HUDEP-2 (cell line): ENCODE results near the gene ANKS1A.

Experiments used
- DNase-seq, 76 experiments: peaks; one replicate each; lab custom pipeline; 2025; ENCODE audit not compliant: unreplicated experiment in 76 of 76; lab: John Stamatoyannopoulos, UW

ANKS1A gene

DNA sequence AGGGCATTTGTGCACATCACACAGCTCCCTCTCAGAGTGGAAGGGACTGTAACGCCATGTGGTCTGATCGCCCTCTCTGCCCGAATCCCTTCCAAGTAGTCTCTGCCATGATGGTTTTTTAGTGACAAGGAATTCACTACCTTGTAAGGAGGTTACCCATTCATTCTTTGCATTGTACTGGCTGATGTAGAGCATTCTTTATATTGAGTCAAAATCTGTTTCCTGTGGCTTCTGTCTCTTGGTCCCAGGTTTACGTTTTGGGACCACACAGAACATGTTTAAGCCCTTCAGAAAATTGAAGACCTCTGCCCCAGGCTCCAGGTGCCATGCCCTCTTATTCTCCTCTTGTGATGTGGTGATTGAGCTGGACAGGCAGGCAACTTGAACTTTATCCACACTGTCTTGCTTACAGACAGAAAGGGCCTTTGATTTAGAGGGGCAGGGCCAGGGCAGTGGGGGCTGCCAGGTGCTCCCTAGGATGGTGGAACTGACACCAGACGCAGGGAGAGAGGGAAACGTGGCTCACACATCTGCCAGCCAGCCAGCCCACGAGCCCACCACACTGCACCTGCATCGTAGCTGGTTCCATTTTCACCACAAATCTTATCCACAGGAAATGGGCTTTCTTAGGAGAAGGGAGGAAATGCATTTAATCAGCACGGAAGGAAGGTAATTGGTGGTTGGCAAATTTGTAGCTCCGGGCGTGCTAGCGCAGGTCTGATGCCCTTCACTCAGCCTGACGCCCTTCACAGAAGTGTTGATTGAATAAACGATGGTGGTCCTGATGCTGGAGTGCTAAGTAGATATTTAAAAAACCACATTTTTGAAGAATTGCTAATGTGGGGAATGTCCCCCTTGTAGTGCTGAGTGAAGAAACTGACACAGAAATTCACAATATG, 173.9 kb downstream of the ANKS1A start:
- no peak for DNase-seq

DNA sequence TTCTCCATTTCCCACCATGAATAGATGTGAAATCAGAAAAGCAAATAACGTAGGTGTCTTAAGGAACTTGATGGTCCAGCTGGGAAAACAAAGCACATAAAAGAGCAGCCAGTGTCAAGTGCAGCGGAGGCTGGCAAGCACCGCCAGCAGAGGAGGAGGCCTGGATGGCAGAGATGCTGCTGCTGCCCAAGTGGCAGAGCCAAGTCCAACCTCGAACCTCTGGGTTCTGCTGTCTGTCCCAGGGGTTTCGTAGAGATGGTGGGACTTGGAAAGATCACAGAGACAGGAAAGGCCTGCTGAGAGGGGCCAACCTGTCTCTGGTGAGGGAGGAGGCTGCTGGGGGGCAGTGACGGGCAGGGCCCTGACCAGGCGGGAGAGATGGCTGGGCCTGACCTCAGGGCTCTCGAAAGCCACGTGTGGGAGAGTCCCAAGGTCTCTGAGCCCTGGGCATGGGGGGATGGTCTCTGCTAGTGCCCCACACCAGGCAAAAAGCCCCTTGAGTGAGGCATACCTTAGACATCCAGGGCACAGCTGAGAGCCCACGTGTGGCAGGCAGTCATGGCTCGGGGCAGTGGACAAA, 174.7 kb downstream of the ANKS1A start:
- no peak for DNase-seq

DNA sequence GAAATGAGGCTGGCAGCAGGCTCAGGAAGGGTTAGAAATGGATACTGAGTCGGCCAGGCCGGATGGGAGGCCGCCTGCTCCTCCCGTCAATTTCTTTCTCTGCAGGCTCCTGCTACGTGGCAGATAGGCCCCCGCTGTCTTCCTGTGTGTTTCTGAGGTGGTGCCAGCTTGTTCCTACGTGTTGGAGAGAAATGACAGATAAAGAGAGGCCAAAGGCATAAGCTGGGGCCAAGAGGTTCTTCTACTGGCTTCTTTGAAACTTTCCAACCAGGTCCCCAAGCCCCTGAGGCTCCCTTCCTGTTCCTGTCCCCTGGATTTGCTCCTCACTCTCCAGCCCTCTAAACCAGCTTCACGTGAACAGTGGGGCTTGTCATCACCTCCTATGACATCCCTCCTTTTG, 175.2 kb downstream of the ANKS1A start:
- no peak for DNase-seq

DNA sequence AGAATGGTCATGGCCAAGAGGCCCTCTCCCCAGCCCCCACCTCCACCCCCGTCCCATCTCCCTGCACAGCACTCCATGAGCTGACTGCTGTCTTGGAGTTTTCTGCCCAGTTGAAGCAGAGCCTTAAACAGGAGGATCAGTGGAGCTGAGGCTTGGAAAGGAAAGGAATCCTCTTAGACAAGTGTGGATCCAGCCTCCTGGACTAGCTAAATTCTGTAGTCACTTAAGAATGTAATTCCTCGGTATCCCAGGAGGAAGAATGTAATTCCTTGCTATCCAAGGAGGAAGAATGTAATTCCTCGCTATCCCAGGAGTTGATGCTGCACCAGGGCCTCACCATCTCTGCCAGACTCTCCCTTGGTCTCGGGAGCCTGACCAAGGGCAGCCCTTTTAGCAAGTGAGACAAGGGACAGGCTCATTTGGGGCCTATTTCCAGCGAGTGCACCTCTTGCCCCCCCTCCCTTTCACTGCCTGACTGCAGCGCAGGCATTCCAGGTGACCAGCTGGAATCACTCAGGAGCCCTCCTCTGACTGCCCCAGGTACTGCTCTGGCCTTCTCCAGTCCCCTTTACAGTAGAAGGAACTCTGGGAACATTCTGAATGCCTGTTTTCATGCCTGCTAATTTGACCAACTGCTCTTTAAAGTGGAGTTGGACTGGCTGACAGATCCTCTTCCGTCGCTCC, 175.8 kb downstream of the ANKS1A start:
- no peak for DNase-seq

DNA sequence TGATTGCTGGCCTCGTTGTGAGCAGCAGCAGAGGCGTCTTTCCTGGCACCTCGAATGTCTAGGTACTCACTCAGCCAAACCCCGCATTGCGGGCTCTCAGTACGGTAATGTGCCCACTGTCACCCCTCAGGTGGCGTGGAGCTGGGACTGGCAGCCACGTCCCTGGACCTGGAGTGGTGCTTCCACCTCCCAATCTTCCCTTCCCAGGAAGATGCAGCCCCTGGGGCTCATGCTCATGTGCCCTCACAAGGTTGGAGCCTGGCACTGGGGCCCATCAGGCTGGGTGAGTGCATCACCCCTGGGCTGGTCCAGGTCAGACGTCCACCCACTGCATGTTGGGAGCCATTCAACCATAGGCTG, 176.4 kb downstream of the ANKS1A start:
- DNase-seq: no peak

DNA sequence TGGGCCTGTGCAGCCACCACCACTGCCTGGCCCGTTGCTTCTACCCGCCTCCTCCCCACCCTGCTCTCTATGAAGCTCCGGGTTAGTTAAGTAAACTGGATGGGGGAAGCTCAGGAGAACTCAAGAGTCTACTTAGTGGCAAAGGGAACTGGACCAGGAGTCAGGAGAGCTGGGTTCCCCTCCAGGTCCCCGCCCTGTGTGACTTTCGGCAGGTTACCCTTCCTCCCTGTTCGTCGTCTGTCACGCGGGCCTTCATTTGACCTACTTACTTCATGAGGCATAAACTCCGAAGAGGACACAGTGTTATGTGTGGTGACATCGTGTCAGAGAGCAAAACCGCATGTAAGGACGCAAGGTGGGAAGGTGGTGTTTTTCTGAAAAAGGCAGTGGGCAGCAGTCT, 176.8 kb downstream of the ANKS1A start:
- no peak for DNase-seq

DNA sequence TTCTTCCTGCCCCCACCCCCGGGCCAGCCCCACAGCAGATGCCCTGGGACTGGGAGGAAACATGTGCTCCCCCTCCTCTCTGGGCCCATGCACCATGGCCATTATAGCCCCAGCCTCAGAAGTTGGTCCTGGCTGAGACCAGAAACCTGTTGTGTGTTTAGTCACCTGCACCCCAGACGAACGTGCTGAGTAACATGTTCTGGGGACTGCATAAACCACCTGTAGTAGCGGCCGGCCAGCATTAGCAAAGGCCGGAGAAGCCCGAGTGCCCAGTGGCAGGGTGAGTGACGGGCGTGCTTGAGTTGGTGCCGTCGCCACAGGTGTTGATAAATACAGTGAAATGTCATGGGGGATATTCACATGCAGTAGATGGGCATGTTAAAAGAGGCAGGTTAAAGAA, 178.2 kb downstream of the ANKS1A start:
- DNase-seq: no peak

DNA sequence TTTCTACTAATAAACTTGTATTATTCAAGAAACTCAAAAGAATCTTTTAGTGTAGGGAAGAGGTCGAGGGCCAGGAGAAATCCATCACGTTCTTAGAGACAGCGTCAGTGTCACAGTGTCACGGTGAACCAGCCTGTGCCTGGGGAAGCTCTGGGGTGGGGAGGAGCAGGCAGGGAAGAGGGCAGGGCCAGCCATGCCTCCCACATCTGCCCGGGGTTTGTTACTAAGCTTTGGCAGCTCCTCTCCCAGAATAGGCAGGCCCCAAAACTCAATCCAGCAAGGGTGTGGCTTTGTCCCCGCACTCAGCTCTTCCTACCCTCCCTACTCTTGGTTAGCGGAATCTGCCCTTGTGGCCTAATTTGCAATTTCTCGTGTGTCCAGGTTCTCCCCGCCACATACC, 179.2 kb downstream of the ANKS1A start:
- DNase-seq: no peak

DNA sequence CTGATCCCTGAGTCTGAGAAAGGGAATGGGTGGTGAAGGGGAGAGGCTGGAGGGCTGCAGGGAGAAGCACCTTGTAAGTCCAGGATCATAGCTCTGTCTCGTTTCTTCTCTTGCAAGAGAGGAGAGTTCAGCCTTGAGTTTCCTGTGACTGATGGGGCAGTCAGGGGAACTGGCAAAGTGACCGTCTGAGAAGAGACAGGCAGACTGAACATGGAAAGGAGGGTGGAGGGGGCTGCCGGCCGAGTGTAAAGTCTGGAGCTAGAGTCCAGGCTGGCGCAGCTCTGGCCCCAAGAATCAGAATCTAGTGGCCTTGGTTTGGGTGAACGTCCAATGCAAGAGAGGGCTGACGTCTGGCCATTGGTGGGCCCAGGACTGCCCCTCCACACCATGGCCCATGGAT, 179.6 kb downstream of the ANKS1A start:
- DNase-seq: no peak

DNA sequence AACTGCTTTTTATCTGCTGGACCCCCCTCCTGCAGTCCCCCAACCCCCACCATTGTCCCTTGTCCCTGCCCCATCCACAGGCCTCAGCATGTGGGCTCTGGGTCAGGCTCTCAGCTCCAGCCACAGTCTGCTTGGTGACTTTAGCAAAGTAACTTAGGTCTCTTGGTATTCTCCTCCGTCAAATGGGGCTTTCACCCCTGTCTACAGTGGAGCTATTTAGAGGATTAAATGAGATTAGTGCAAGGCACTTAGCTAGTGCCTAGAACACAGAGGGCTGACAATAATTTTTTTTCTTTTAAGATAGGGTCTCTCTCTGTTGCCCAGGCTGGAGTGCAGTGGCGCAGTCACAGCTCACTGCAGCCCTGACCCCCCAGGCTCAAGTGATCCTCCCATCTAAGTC, 180.2 kb downstream of the ANKS1A start:
- no peak for DNase-seq

DNA sequence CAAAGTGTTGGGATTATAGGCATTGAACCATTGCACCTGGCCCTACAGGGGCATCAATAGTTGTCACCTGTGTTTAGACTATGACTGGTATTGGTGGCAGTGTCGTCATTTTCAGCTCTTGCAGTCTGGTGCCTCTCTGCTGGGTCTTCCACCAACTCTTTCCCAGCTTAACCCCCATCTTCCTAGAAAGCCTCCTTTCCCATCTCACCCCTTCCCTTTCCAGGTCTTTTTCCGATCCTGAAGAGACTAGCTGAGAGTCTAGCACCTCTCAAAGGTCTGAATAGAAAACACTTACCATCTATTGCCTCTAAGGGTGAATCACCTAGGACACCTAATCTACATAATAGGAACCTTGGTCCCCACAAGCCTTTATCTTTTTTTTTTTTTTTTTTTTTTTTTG, 181.1 kb downstream of the ANKS1A start:
- DNase-seq: no peak

DNA sequence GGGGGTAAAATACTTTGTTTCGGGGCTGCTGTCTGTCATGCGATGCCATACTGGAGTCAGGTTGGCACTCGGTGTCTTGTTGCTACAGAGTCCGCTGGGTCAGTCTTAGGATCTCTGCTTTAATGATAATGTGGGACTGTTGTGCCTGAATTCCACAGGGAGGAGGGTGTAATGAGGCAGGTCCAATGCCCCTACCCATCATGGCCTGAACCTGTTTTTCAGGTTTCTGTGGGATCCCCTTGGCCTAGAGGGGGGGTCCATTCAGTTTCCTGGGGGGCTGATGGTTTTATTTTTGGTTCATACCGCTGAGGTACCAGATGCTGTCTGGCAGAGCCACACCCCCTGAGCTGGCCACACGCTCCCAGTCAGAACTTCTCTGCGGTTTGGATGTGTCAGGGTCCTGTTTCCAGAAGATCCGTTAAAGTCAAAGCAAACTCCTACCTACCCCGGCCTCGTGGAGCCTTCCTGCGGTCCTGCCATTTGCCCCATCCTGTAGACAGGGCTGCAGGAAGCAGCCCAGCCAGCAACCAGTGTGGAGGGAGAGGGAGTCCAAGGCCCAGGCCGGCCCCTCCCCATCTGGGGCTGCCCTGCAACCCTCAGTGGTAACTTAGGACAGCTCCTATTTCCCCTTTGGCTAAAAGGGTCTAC, 182.4 kb downstream of the ANKS1A start:
- DNase-seq: no peak

DNA sequence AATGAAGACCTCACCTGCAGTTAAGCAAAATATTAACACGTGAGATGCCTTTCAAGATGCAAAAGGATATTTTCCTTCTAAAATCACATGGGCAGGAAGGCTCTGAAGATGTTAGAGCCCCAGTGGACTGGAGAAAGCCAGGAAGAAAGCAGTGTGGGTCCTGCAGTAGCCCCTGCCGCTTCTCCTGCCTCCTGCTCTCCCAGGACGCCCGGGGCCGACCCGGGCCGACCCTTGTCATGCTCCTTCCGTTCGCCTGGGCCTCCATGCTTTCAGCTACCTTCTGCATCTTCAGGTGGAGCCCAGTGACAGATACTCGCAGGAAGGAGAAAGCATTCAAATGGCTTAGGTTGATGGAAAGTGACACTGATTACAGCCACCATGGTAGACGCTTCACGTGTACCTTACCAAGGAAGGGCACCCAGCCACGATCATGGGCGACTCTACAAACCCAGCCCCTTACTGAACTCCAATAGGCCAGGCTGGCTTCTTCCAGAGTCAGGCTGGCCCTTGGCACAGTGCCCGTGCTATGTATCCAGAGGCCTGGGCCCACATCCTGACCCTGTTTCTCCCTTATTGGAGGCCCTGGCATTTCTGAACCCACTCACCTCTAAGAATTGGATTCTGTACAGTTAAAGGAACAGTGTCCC, 183.1 kb downstream of the ANKS1A start:
- DNase-seq: no peak

DNA sequence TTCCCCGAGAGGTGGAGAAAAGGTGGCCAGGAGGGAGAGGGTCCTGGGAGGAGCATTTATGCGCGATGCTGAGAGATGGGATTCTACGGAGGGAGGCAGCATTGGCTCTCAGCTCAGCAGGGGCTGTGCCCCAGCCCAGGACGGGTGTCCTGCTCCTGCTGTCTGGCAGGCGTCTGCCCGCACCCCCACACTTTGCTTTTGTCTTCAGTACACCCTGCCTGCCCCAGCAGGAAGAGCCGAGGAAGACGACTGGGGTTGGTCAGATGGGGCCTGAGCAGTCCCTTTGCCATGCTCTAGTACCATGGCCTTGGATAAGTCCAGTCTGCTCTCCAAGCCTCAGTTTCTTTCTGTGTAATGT, 183.6 kb downstream of the ANKS1A start:
- DNase-seq: no peak

DNA sequence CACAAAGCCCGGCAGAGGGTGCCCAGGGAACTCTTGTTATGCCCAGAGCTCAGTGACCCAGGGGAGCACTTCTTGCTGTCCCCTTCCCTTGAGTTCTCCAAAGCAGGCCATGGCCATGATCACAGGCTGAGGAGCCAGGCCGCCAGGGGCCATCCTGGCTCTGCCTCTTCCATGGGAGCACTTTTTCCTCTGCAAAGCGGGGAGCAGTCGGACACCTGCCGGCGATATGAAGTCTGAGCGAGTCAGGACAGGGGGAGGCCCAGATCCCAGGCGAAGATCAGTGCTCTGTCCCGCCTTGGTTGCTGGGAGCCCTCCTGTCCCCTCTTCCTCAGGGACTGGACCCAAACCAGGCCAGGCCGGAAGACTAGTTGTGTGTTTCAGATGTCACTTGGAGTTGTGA, 184.2 kb downstream of the ANKS1A start:
- DNase-seq: no peak

DNA sequence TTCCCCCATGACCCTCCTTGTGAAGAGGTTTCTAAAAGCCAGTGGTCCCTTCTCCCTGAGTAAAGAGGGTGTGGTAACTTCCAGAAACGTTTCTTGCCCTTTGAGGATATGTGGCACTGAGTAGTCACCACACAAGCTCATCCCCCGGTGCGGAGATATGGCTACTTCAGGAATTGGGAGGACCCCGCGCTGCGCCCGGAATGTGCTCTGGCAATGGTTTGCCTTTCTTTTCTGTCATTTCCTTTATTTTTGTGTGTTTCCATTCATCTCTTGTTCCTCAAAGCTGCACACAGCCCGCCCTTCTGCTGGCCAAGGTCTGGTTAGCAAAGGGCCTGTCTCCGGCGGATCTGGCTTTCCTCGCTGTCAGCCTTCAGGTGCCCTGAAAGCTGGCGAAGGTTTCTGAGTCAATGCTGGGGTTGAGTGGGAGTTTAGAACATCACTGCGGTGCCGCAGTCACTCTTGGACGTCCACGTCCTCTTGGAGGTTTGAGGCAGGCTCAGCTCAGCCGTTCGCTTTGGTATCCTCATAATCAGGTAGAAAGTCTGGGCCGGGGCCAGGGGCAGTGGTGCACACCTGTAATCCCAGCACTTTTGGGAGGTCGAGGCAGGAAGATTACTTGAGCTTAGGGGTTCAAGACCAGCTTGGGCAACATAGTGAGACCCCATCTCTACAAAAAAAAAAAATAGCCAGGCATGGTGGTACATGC, 184.9 kb downstream of the ANKS1A start:
- DNase-seq: no peak

DNA sequence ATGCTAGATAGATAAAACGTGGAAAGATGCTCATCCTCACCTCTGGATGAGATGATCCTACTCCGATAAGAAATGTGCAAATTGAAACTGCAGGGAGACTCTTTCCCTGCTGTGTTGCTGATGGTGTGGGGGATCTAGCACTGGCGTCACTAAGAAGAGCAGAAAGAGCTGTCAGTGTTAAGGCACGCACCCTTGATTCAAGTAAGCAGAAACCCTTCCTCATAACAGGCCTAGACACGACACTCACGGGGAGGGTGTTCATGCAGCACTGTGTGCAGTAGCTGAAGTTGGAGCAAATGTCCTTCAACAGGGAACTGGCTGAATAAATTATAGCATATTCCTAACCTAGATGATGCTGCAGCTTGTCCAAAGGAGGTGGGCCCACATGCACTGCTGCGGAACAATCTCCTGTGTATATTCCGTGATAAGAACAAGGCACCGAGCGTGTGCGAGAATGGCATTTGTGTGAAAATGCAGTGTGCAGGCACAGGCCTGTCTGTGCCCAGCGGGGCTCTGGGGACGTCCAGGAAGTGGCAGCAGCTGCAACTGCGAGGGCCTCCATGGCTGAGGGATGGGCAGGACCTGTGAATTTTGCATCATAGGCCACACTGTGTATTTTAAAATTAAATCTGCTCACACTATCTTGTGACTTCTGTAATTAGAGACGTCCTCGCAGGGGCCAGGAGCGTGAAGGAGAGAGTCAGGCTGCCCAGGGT, 188.1 kb downstream of the ANKS1A start:
- DNase-seq: no peak

DNA sequence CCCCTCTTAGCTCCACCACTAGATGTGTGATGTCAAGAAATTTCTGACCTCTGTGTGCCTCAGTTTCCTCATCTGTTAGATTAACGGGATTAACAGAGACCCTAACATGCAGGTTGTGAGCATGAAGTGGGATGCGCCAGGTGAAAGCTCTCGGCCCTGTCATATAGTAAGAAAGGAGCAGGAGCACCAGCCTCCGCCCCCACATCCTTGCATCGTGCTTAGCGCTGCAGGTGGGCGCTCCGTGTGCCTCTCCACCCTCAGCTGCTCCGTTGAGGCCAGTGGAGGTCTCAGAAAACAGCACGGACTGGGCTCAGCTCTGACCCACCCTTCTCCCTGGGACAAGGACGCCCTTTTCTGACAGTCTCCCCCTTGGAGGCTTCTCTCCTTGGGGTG, 188.7 kb downstream of the ANKS1A start:
- DNase-seq: no peak

DNA sequence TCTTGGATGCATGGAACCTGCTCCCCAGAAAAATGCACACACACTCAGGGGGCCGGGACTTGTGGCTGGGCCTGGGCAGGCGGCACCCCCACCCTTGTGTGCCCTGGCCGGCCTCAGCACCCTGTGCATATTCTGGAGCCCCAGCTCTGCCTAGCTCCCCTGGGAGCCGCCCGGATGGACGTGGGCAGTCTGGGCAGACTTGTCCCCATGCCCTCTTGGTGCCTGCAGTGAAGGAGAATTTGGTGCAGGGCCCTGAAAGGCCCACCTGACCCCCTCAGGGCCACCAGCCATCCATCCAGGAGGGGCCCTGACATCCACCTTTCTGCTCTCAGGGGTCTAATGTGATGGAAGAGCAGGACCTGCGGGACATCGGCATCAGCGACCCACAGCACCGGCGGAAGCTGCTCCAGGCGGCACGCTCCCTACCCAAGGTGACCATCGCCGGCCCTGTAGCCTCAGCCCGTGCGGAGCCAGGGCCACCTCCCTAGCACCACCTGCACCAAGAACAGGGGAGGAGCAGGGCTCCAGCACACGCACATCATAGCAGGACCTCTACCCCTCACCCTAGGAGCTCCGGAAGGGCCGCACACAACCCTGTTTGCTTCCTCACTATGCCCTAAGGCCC, 189.3 kb downstream of the ANKS1A start:
- no peak for DNase-seq
